GM18505 (cell line): Measurements from ENCODE around the gene CSF2.

ENCODE experiments used
- ATAC-seq: cut with Tn5 transposase; IDR thresholded peaks from one replicate; pipeline ENCODE4 v1.9.1; 2021; ENCODE audit not compliant: unreplicated experiment
- POLR2A ChIP-seq: IDR thresholded peaks from 4 replicates; pipeline ENCODE4 v1.6.1; 2011; ENCODE audit warnings: borderline replicate concordance; ENCODE audit not compliant: insufficient read depth, insufficient read length; ENCODE audit errors: extremely low read depth

CSF2 gene

DNA sequence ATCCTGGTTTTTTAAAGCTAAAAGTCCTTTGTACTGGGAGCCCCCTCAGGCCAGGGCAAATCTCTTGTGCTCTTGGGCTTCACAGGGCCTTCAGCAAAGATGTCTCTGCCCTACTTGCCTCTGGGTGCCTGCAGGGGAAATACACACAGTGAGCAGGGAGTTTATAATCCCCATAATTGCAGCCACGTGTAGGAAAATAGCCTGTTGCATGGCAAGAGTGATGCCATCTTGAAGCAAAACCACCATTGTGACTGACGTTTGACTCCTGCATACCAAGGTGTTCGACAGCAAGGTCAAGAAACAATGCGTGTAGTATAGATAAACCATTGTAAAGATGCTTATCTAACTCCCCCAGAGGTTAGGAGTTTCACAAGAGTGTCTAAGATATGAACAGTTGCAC is 24.5 kb upstream of the CSF2 start:
- TF ChIP-seq POLR2A = no peak

DNA sequence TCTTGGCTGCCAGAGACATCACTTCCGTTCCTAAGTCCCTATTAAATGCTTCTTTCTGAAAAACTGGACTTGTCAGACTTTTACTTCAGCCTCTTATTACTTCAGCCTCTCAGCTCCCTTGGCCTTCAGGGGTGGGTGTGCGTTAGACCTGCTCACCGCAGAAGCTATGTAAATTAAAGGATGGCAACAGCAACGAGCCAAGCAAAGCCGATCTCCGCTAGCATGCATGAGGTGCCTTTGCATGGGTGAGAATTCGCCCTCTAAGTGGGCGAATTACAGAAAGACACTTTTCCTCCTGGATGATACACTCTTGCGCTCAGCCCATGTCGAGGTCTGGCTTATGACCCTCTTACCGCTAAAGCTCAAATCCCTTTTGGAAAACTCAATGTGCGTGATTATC is 24.0 kb upstream of the CSF2 start:
- no peak for ATAC-seq
- no peak for TF ChIP-seq POLR2A

More for the DNA sequence above, 24.5 kb upstream of the CSF2 start:
- ATAC-seq = no peak

DNA sequence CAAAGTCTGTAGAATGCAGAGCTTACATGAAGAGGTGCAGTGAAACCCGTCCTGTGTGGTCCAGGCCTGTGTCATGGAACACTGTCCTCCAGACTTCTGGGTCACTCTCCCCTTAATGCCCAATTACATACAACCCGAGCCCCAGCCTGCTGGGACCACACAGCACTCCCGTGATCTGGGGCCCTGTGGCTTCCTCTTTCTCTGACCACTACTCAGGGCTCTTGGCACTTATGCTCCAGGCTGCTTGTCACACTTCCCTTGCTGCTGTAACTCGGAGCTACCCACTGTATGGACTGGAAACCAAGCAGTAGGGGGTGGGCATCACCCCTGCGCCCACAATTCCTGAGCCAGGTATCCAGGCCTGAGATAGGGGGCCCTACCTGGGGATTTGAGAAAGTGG is 23.5 kb upstream of the CSF2 start:
- ATAC-seq = no peak

DNA sequence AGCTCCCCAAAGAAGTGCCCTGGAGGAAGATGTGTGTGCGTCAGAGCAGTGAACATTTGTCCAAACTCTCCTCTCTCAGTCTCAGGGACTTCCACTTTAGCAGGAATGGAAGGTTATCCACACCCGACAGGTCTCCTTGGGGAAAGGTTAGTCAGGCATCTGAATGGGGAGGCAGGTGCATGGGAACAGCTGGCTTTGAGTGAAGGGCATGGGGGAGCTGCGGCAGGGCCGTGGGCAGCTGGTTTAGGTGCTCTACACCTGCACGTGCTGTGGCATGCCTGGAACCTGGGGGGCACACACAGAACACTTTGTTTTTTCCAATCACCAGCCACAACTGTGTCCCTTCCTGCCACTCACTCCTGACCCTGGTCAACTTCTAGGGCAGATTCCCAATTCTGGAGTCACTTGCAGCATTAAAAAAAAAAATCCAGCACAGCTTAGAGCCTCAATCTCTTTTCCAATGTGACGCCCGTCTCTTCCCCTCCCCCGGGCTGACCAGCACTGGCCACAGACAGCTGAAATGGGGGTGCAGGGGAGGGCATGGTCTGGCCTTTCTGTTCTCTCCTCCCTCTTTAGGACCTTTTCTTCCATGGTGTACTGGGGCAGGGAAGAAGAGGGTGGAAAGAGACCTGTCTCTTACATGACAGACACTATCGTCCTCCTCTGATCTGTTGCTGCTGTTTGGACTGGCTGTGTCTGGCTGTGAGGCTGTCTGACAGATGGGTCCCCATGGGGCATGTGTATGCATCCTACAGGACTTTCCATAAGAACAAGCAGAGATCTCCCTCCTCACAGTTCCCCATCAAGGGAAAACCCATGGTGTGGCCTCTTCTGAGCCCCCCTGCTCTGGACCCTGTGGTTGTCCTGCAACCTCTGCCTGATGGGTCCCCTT is 22.7 kb upstream of the CSF2 start:
- no peak for TF ChIP-seq POLR2A
- no peak for ATAC-seq

More for the DNA sequence above, 23.5 kb upstream of the CSF2 start:
- TF ChIP-seq POLR2A = no peak

DNA sequence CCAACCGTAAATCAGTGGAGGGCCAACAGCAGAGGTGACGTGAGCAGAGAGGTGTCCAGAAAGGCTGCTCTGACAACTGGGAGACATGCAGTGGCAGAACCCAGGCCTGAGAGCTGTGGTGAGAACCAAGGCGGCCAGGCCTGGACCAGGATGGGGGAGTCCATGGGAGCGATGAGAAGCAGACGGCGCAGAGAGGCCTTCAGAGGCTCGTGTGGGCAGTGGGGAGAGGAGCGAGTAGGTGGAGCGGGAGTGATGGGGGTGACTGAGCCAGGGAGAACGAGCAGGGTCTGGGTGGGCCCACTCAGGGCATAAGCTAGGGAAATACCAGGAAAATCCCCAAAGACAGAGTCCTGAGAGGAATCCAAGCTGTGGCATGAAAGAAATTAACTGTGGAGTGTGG is 21.1 kb upstream of the CSF2 start:
- no peak for ATAC-seq
- TF ChIP-seq POLR2A = no peak

DNA sequence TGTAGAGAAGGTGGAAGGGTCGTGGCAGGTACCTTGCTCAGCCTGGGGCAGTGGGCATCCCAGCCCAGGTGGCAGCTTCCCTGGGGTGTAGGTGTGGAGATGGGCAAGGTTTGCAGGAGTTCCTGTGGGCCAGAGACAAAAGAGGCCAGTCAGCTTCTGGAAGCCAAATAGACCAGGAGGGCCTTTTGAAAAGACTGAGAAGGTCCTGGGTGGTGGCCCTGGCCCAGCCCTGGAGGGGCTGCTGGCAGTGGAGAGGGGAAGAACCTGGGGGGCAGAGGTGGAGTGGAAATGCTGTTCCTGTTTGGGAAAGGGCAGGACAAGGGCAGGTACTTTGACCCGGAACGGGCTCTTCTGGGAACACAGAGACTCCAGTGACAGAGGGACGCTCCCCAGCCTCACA is 20.1 kb upstream of the CSF2 start:
- no peak for ATAC-seq
- no peak for TF ChIP-seq POLR2A

DNA sequence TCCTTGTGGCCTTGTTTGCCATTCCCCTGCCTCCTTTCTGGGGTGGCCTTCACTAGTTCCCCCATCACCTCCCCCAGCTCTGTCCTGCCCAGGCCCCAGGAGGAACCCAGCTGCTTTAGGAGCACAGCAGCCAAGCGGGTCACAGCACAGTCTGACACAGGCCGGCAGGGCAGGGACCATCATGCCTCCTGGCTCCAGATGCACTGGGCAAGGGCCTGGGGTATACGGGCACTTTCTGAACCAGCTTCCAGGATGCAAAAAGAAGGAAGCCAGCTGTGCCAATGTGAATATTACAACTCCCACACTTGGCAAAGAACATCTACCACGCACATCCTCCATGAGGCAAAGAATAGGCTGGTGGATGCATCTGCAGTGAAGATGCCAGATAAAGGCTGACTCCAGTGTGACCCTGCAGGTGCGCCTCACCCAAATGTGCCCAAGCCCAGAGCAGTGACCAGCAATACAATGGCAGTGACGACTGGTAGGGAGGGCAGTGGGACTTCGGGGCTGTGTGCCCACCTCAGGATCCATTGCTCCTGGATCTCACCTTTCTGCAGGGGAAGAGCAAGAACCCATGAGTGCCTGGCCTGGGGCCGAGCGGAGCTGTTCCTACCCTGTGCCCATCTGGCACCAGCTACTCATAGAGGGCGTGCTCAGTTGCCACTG is 19.4 kb upstream of the CSF2 start:
- ATAC-seq = no peak
- no peak for TF ChIP-seq POLR2A

DNA sequence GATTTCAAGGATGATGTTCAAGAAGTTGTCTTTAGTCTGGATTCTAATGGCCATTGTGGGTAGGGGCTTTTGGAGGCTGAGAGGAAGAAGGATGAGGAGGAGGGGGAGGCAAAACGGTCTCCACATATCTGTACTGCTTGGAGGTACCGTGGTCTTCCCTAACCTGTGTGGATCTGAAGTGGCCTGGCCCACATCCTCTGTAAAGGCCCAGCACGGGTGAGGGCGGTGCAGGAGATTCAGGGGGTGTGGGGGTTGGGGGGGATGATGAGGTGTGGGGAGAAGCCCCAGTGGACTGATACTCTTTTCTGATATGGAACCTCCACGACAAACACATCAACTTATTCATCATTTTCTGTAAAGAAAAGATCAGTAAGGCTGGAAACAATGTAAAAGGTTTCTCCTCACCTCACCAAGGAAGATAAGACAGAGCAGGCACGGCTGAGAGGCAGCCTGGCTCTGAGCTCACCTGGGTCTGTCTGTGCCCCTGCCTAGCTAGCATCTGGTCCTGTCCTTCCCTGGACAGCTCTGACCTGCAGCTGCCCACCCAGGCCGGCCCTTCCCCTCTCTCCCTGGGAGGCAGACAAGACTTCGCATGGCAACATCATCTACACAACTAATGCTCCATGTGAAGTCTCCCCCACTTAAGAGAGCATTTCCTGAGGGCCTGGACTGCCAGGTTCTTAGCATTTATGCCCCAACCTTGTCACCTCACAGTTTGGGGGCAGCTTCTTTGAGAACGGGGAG is 18.7 kb upstream of the CSF2 start:
- ATAC-seq = no peak
- no peak for TF ChIP-seq POLR2A

DNA sequence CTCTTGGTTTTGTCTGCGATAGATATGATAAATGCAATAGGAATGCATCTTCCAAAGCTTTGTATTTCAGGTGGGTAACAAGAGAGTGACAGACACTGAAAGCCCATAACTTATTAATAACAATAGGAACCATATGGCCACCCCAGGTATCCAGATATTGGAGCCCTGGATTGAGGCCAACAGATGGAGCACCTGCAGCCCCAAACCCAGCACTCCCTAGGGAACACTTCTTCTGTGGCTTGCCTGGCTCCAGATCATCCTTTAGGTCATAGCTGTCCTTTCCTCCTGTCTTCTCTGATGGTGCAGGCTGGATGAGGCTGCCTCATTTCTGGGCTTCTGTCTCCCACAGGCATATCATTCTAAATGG is 18.2 kb upstream of the CSF2 start:
- no peak for TF ChIP-seq POLR2A

DNA sequence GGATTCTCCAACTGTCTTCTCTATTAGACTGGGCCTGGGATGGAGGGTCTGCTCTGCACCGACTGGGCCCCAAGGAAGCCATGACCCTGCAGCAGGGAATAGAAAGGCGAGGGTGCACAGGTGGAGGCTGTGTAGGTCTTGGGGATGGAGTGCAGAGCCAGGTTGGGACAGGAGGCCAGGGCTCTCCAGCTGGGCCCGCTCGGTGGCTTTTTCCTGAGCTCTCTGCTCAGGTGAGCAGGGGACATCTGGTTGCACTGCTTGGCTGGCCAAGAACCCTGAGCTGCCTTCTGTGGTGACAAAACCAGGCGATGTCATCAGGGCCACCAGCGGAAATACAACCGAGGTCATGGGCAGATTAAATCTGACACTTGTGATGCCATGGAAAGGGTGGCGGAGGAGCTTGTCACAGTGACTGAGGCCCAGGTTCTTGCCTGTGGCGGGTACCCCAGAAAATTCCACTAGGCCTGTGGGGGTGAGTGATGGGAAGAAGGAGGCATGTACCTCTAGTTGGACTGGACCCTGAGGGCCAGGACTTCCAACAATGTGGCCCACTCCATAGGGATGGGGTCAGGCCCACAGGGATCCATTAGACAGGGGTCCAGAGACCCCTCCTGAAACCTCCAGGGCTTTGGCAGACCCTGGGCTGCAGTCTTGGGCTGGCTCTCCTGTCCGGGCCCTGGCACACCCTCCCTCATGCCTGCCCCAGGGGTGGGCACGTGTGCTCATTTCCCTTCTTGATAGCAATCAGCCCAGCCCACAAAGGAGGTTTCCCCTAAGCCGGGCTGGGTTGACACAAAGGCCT is 17.6 kb upstream of the CSF2 start:
- TF ChIP-seq POLR2A = no peak
- ATAC-seq = no peak

More for the DNA sequence above, 18.2 kb upstream of the CSF2 start:
- ATAC-seq = no peak

DNA sequence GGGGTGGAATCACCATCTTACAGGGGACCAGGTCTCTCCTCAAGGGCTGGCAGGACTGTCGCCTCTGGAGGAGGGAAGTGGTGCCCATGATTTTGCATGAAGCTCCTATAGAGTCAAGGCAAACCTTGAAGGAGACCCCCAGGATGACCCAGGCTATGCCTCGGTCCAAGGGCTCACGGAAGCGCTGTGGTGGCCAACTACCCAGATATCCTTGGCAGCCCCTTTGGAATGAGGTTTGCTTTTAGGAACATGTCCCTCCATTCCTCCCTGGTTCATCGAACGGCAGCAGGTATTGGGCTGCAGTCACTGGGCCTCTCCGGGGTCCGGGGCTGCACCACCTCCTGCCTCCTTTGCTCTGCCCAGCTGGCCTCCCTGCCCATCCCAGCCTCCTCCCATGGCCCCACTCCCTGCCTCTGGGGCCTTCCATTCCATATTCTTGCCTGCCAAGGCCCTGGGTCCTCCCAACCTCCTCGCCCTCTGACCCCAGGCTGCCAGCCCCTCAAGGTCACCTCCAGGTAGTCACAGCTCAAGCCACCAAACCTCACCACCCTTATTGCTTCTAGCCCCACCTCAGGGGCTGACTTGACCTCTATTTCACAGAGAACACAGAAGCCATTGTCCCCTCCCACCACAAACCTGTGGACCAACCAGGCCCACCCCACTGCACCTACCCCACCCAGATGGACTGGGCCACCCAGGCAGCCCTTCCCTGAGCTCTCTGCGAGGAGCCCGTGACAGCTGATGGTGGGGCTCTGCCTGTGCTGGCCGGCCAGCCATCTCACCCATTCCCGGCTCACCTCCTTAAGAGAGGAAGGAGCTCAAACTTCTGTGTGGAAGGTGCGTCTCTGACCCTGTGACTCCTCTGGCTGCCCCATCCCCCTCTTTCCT is 16.7 kb upstream of the CSF2 start:
- no peak for ATAC-seq

More for the DNA sequence above, 16.7 kb upstream of the CSF2 start:
- TF ChIP-seq POLR2A = no peak
